Mucosa of descending colon (tissue), 3 donors: Measurements from ENCODE around the gene SYNGR4. TPM values are rescaled to one million over a fixed set of nuclear protein-coding genes. Genes with fewer than 3 reads are reported as not detected.
A peak's percentile ranks its signal among the peaks of the same experiment; 100 is the strongest.

Experiments
- ATAC-seq: fragments of 200-7000 bp; cut with Tn5 transposase; one replicate; pipeline ENCODE4 v1.9.1; 2020; ENCODE audit warnings: mild to moderate bottlenecking, moderate library complexity
- DNase-seq, 3 donors: peaks; one replicate each; pipeline ENCODE4 v3.0.0-alpha.2; 2020
- H3K36me3 ChIP-seq: fragments of 200-600 bp; one replicate; pipeline ENCODE4 v1.8.0; 2021; ENCODE audit warnings: low read depth, mild to moderate bottlenecking
- H3K4me1 ChIP-seq: fragments of 200-600 bp; one replicate; pipeline ENCODE4 v1.8.0; 2021; ENCODE audit warnings: low read depth, mild to moderate bottlenecking
- H3K4me3 ChIP-seq: fragments of 200-600 bp; one replicate; pipeline ENCODE4 v1.8.0; 2021; ENCODE audit warnings: mild to moderate bottlenecking
- H3K9me3 ChIP-seq: fragments of 200-600 bp; one replicate; pipeline ENCODE4 v1.8.0; 2021; ENCODE audit warnings: mild to moderate bottlenecking
- CTCF ChIP-seq: fragments of 200-600 bp; IDR thresholded peaks from one replicate; pipeline ENCODE4 v1.8.0; 2022; ENCODE audit warnings: antibody characterized with exemption, mild to moderate bottlenecking
- intact Hi-C, 2 donors: fragments of 100-400 bp; cut with DNase I in 1 of 2; cut with micrococcal nuclease in 1 of 2; formaldehyde crosslinking; loops; one replicate each; pipeline versions ENCODE4 v1.11.0 to v1.11.1; 2022; cut with DNase I, micrococcal nuclease
- total RNA-seq, 3 donors: library from RNA; stranded (reverse); fragmentation: NEBNext Ultra II Directional in 2 of 3; extraction: Animal tissue kit (Norgen Biotek cat#: 25700) in 2 of 3; gene quantifications; one replicate each; pipeline versions ENCODE4 v1.2.1 to v1.2.4, GENCODE V29; 2021 to 2023
- donor health status: DM: no; HTN: no; CAD: no; lungs with moderate emphysema.
- donor health status: DM: no; HTN: no; CAD: no.
- donor health status: DM: no; HTN: yes; CAD: no.

The SYNGR4 gene
- total RNA-seq, 3 donors from 2014 or later: 0.41 TPM; not detected in 2

- ATAC-seq (no peak), DNase-seq (no peak)
- H3K4me3 ChIP-seq: no peak overlapping the region
- intact Hi-C loops: no loop called here
- TF ChIP-seq CTCF: no peak
- no peaks in the 10 kb centered on the region for H3K36me3 ChIP-seq
- peaks cover 1% of the 10 kb centered on the region for H3K4me1 ChIP-seq
- H3K9me3 ChIP-seq: no peaks in the 10 kb centered on the region
These were observed 41.0 kb downstream of the SYNGR4 start for GRCh38 chr19:48405010-48405659.

GRCh38 chr19:48405850-48406249 is 41.7 kb downstream of the SYNGR4 start:
- TF ChIP-seq CTCF: no peak
- Histone ChIP-seq H3K4me3 (no peak overlapping the region), H3K9me3 (no peaks in the 10 kb centered on the region), H3K4me1 (no peaks in the 10 kb centered on the region), H3K36me3 (no peaks in the 10 kb centered on the region)
- DNase-seq (no peak), ATAC-seq (no peak)
- intact Hi-C loops: no loop called here

- H3K36me3 ChIP-seq: no peaks in the 10 kb centered on the region
- intact Hi-C loops: no loop called here
- DNase-seq (peak in 1 of 3 donors; percentile 5), ATAC-seq (no peak)
- no peaks in the 10 kb centered on the region for H3K9me3 ChIP-seq
- H3K4me1 ChIP-seq: no peaks in the 10 kb centered on the region
- TF ChIP-seq CTCF: no peak
- no peak overlapping the region for H3K4me3 ChIP-seq
These were observed 49.9 kb downstream of the SYNGR4 start for GRCh38 chr19:48413879-48414587.

- no peaks in the 10 kb centered on the region for H3K36me3 ChIP-seq
These were observed 51.2 kb downstream of the SYNGR4 start for GRCh38 chr19:48415395-48415794.

GRCh38 chr19:48415806-48416221 is 51.6 kb downstream of the SYNGR4 start:
- Histone ChIP-seq H3K4me3 (no peak overlapping the region), H3K36me3 (no peaks in the 10 kb centered on the region), H3K4me1 (no peaks in the 10 kb centered on the region), H3K9me3 (no peaks in the 10 kb centered on the region)
- ATAC-seq: no peak
- no peak for TF ChIP-seq CTCF
- intact Hi-C loops: no loop called here
- DNase-seq: no peak

More at GRCh38 chr19:48415395-48415794, 51.2 kb downstream of the SYNGR4 start:
- DNase-seq (peak; percentile 89 to 91 (median 90)), ATAC-seq (peak; percentile 97)
- no peaks in the 10 kb centered on the region for H3K4me1 ChIP-seq
- no peak for TF ChIP-seq CTCF
- intact Hi-C loops: no loop called here
- H3K4me3 ChIP-seq: no peak overlapping the region
- H3K9me3 ChIP-seq: no peaks in the 10 kb centered on the region
